Upper lobe of left lung (tissue), 6 donors: Measurements from ENCODE around the gene APBB2. TPM values are rescaled to one million over a fixed set of nuclear protein-coding genes. Genes with fewer than 3 reads are reported as not detected.

Experiments used
- ATAC-seq, 2 donors: fragments of 200-7000 bp; cut with Tn5 transposase; one replicate each; pipeline ENCODE4 v1.9.1; 2022; ENCODE audit warnings: mild to moderate bottlenecking in 2 of 2, moderate library complexity in 2 of 2; ENCODE audit not compliant: low FRiP score in 2 of 2
- DNase-seq, 2 donors: peaks; one replicate each; pipeline ENCODE4 v3.0.0-alpha.2; 2019 to 2020
- H3K27ac ChIP-seq, 4 donors: fragments of 200-600 bp; sonication (generic); one replicate each; pipeline ENCODE4 v1.5.1; 2016 to 2019
- H3K27me3 ChIP-seq, 4 donors: fragments of 200-600 bp; sonication (generic); one replicate each; pipeline ENCODE4 v1.5.1; 2017 to 2019
- H3K36me3 ChIP-seq, 4 donors: fragments of 200-600 bp; sonication (generic); one replicate each; pipeline ENCODE4 v1.5.1; 2016 to 2019
- H3K4me1 ChIP-seq, 4 donors: fragments of 200-600 bp; sonication (generic); one replicate each; pipeline ENCODE4 v1.5.1; 2018 to 2019
- H3K4me3 ChIP-seq, 4 donors: fragments of 200-600 bp; sonication (generic); one replicate each; pipeline ENCODE4 v1.5.1; 2017 to 2019; ENCODE audit warnings: mild to moderate bottlenecking in 2 of 4, moderate library complexity in 1 of 4
- H3K9me3 ChIP-seq, 4 donors: fragments of 200-600 bp; sonication (generic); one replicate each; pipeline ENCODE4 v1.5.1; 2018 to 2019
- CTCF ChIP-seq, 6 experiments: fragments of 450-650 bp in 4 of 6; fragments of 200-600 bp in 2 of 6; sonication (generic) in 2 of 6; IDR thresholded peaks; one replicate each; pipeline ENCODE4 v1.5.1; 2016 to 2019; ENCODE audit warnings: antibody characterized with exemption in 6 of 6
- EP300 ChIP-seq, 4 donors: sonication (generic); formaldehyde crosslinking; IDR thresholded peaks; one replicate each; pipeline ENCODE4 v1.5.1; 2017; ENCODE audit warnings: antibody characterized with exemption in 4 of 4, control low read depth in 2 of 4
- POLR2A ChIP-seq, 4 donors: fragments of 450-650 bp; IDR thresholded peaks; one replicate each; pipeline ENCODE4 v1.5.1; 2016 to 2017; ENCODE audit warnings: antibody characterized with exemption in 4 of 4, mild to moderate bottlenecking in 2 of 4
- POLR2AphosphoS5 ChIP-seq, 2 donors: sonication (generic); formaldehyde crosslinking; IDR thresholded peaks; one replicate each; pipeline ENCODE4 v1.5.1; 2017; ENCODE audit warnings: antibody characterized with exemption in 2 of 2
- WGBS, 2 donors: methylation state at CpG; one replicate each; pipeline ENCODE4 v1.1.5; 2017 to 2018; 5-methylcytosine and 5-hydroxymethylcytosine counted together
- total RNA-seq, 6 donors: library from RNA; depleted of rRNA in 4 of 6; stranded (reverse); fragments of >200 nt in 4 of 6; gene quantifications; one replicate each; pipeline versions ENCODE4 v1.1.0 to v1.2.1, GENCODE V29; 2016 to 2021
- donor health status: DM: no; HTN: no; CAD: no; lungs with moderate emphysema.
- donor health status: DM: no; HTN: yes; CAD: no; lungs with severe emphysema.

APBB2 gene
- total RNA-seq, 6 donors from 2014 or later: 69.5 to 168 (median 102) TPM

DNA sequence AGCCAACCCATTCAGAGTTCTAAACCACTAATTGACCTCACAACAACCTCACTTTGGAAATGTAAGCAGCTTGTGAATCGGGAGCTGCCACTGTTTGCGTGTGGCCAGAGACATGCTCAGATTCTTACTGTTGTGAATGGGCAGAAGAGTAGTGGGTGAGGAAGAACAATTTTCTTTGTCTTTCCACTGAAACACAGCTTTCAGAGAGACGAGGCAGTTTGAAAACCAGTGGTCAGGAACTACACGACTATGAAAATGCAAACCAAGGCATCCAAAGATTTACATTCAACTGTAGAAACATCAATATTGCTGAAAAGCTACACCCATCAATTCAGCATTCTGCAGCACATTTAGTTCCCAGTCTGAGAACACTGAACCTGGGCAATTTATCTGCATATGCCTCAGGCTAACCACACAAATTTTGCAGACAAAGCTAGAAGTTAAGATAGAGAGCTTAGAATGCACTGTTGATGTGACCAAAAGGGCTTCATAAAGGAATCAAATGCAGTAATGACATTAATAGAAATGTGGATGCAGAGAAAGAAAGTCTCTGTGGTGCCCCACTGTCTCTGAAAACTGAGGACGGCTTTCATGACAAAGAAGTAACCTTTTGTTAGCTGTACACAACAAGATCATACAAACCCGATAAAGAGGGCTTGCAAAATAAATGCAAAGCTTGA is 134.3 kb downstream of the APBB2 start:
- WGBS, 2 donors: 86 to 89% methylated on average over 6 of the region's 6 CpGs
- Histone ChIP-seq H3K36me3 (no peaks in the 10 kb centered on the region), H3K4me3 (no peak overlapping the region), H3K9me3 (no peaks in the 10 kb centered on the region), H3K27me3 (no peaks in the 10 kb centered on the region), H3K27ac (no peak overlapping the region), H3K4me1 (peaks cover 0 to 6% (median 1%) of the 10 kb centered on the region in 4 donors)
- DNase-seq (no peak), ATAC-seq (no peak)
- no peak for TF ChIP-seq CTCF (IDR thresholded peaks at IDR 0.05)
- no peak for TF ChIP-seq EP300 (IDR thresholded peaks at IDR 0.05)
- no peak for TF ChIP-seq POLR2A (IDR thresholded peaks at IDR 0.05)
- TF ChIP-seq POLR2AphosphoS5 (IDR thresholded peaks at IDR 0.05): no peak

DNA sequence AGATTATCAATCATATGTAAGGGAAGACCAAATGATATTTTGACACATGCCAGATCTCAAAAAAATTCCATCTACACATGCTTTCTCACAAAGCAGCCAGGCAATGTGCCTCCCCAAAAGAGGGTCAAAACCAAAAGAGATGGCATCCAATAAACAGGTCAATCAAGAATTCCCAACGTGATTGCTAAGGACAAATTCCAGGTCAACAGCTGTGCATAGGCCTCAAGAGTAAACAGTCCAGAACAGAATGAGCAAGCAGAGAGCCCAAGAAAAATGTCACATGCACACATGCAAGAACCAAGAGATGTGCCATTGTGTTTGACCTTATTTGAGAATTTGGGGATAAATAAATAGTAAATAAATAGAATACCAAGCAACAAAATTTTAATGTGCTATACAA is 136.7 kb downstream of the APBB2 start:
- TF ChIP-seq EP300 (IDR thresholded peaks at IDR 0.05) (no peak), POLR2A (IDR thresholded peaks at IDR 0.05) (no peak), CTCF (IDR thresholded peaks at IDR 0.05) (no peak), POLR2AphosphoS5 (IDR thresholded peaks at IDR 0.05) (no peak)
- no peak for ATAC-seq

DNA sequence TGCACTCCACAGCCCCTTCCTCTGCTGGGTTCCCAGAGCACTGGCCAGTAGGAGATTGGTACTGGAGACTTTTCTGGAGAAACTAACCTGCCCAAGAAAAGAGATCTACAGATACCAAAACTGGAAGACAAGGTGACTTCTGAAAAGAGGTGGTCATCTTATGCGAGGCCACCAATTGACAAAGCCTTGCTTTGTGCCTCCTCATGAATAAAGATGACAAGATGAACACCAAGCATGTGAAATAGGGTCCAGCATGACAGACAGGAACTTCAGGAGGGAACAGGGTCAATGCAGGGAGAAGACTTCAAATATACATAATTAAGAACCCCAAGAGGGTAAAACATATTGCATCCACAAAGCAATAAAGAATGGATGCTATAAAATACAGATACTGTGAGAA is 137.9 kb downstream of the APBB2 start:
- DNase-seq (no peak), ATAC-seq (no peak)
- Histone ChIP-seq H3K9me3 (no peaks in the 10 kb centered on the region), H3K4me1 (peaks cover 6 to 18% (median 14%) of the 10 kb centered on the region in 4 donors), H3K36me3 (no peaks in the 10 kb centered on the region), H3K4me3 (no peak overlapping the region), H3K27ac (no peak overlapping the region), H3K27me3 (no peaks in the 10 kb centered on the region)
- WGBS, 2 donors: 84 to 95% methylated on average over 1 of the region's 1 CpG
- no peak for TF ChIP-seq CTCF (IDR thresholded peaks at IDR 0.05)
- no peak for TF ChIP-seq POLR2A (IDR thresholded peaks at IDR 0.05)
- TF ChIP-seq POLR2AphosphoS5 (IDR thresholded peaks at IDR 0.05): no peak
- no peak for TF ChIP-seq EP300 (IDR thresholded peaks at IDR 0.05)

More for the DNA sequence above, 136.7 kb downstream of the APBB2 start:
- Histone ChIP-seq H3K9me3 (no peaks in the 10 kb centered on the region), H3K27me3 (no peaks in the 10 kb centered on the region), H3K27ac (no peak overlapping the region), H3K4me1 (peaks cover 3 to 7% (median 6%) of the 10 kb centered on the region in 4 donors), H3K4me3 (no peak overlapping the region), H3K36me3 (no peaks in the 10 kb centered on the region)
- no peak for DNase-seq
- 46 to 59% methylated on average over 1 of the region's 1 CpG for WGBS, 2 donors

- no peak for ATAC-seq
- Histone ChIP-seq H3K27me3 (no peaks in the 10 kb centered on the region), H3K36me3 (no peaks in the 10 kb centered on the region), H3K4me3 (no peak overlapping the region), H3K27ac (no peak overlapping the region), H3K9me3 (no peaks in the 10 kb centered on the region), H3K4me1 (peaks cover 10 to 27% (median 23%) of the 10 kb centered on the region in 4 donors)
- DNase-seq: no peak
- no peak for TF ChIP-seq EP300 (IDR thresholded peaks at IDR 0.05)
- WGBS, 2 donors: 83 to 87% methylated on average over 3 of the region's 3 CpGs
Observed at GRCh38 chr4:41074215-41074614, 140.1 kb downstream of the APBB2 start.

DNA sequence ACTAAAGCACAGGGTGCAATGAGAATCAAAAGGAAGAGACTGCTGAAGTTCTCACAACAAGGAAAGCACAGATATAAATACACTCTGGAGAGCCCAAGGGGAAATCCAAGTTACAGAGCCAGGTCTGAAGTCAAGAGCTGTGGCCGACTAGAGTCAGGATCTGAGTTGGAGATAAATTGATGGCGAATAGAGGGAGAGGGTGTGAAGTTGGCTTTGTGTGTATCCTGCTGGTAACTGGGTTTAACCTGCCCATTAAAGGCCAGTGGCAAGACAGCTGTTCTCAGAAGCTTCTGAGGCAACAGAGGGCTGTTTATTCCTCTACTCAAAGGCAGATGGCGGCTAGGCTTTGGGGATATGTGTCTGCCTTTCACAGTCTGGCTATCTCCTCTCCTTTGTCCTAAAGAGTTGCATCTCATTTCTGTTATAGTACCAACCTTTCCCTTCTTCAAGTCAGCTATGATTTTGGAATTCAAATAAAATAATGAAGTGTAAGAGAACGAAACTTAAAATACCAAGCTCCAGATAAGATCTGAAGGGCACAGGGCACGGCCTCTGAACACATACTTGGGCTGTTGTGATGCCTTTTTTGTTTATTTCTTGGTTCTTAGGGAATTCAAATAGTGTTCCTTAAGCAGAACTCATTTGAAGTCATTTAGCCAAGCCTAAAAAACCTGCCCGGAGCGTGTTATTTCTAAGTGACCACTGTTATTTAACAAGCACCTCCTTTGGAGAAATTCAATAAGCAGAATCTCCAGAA is 142.1 kb downstream of the APBB2 start:
- Histone ChIP-seq H3K27me3 (no peaks in the 10 kb centered on the region), H3K36me3 (no peaks in the 10 kb centered on the region), H3K27ac (peak overlapping the region; percentile 9 to 67 (median 46)), H3K9me3 (no peaks in the 10 kb centered on the region), H3K4me1 (peaks cover 7 to 24% (median 23%) of the 10 kb centered on the region in 4 donors), H3K4me3 (no peak overlapping the region)
- ATAC-seq (peak in 1 of 2 donors; percentile 62), DNase-seq (no peak)
- TF ChIP-seq CTCF (IDR thresholded peaks at IDR 0.05): no peak
- TF ChIP-seq POLR2AphosphoS5 (IDR thresholded peaks at IDR 0.05): no peak
- no peak for TF ChIP-seq EP300 (IDR thresholded peaks at IDR 0.05)
- TF ChIP-seq POLR2A (IDR thresholded peaks at IDR 0.05): no peak
- WGBS, 2 donors: 55 to 63% methylated on average over 7 of the region's 7 CpGs
